Left hindlimb (tissue), 1 donor: ENCODE results near the gene DOCK2.
"Not testable (repeated sequence)": the region's sequence is repeated elsewhere in the genome, so short reads cannot be mapped to it uniquely, and the experiment has no call there.

Source experiments
- DNase-seq: peaks from one replicate; pipeline ENCODE4 v3.0.0-alpha.2; 2018

The DOCK2 gene

DNA sequence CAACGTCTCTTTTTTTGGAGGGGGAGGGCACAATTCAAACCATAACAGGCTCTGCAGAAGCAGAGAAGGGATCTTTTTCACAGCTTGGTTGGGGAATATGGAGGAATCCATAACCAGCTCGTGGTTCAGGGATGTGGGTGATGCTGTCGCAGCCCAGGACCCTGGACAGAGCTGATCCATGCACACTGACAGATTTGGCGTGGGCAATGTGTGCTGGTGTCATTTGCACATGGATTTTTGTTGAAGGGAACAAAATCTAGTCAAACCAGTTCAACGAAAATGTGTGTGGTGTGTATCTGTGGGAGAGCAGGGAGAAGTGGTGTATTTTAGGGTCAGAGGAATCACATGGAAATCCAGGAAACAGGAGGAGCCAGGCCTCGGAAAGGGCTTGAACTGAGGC, 4.2 kb downstream of the DOCK2 start:
- DNase-seq = no peak

GRCh38 chr5:169646856-169647255, 9.8 kb downstream of the DOCK2 start:
- no peak for DNase-seq

DNA sequence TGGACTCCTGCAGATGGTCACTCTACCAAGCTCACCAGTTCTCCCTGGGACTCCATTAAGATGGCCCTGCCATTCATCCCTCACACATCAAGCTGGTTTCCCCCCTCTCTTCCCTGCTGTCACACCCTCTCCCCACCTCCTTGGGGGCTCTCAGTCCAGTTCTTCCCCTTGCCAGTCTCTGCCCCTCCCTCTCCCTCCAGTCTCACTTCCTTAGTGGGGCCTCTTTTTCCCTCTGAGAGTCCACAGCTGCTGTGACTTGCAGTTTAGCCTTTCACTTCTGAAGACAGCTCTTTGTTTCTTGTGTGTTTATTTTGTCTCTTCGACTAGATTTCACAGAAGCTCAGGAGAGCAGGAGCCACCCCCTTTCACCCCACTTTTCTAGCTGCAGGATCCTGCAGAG, 10.5 kb downstream of the DOCK2 start:
- no peak for DNase-seq

- DNase-seq = no peak
Observed at GRCh38 chr5:169648725-169649310, 11.7 kb downstream of the DOCK2 start.

DNA sequence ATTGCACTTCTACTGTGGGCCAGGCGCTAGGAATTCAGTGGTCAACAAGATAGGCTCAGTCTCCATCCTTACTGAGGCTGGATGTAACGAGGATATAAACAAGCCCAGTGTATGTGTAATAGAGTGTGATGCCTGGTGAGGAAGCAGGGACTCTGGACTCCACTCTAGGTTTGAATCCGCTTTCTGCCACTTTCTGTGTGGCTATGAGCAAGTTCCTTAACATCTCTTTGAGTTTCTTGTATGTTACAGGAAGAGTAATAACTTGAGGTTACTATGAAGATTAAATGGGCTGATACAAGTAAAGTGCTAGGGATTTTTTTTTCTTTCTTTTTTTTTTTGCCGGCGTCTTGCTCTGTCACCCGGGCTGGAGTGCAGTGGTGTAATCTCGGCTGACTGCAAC, 12.4 kb downstream of the DOCK2 start:
- DNase-seq = no peak

GRCh38 chr5:169650701-169651331, 13.7 kb downstream of the DOCK2 start:
- DNase-seq = no peak

DNA sequence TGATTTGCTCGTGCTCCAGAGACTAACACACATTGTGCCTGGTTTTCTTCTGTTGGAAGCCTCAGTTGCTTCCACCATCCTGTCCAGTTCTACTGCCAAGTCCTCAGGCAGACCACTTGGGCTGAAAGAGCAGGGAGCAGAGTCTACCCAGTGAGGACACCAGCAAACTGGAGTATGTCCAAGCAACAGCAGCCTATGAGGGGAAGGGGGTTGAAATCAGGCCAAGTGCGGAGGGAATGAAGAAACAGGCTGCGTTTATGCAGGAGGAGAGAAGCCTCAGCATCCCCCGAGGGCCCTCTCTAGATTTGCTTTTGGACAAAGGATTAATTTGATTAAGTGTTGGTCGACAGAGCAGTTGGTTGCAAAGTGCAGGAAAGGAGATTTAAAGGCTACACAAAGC, 14.5 kb downstream of the DOCK2 start:
- DNase-seq = no peak

DNA sequence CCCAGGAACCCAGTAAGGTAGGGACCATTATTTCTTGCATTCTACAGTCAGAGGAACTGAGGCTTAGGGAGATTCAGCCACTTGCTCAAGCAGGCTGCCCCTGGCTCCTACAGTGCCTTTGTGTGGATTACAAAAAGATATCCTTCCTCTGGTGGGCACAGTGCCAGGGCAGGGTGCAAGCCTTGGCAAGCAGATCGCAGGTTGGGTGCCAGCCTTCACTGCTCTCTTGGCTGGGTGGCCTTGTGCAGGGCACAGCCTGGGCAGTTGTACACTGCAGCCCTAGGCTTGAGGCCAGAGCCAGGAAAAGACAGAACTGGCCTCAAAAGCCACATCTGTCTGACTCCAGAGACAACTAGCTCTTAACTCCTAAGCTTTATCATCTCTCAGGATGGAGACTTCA, 15.0 kb downstream of the DOCK2 start:
- DNase-seq = no peak

- DNase-seq = no peak
Observed at GRCh38 chr5:169653091-169653490, 16.0 kb downstream of the DOCK2 start.

- DNase-seq = no peak
Observed at GRCh38 chr5:169655353-169655752, 18.3 kb downstream of the DOCK2 start.

- no peak for DNase-seq
Observed at GRCh38 chr5:169656125-169656901, 19.2 kb downstream of the DOCK2 start.

GRCh38 chr5:169657127-169657526, 20.1 kb downstream of the DOCK2 start:
- no peak for DNase-seq

DNA sequence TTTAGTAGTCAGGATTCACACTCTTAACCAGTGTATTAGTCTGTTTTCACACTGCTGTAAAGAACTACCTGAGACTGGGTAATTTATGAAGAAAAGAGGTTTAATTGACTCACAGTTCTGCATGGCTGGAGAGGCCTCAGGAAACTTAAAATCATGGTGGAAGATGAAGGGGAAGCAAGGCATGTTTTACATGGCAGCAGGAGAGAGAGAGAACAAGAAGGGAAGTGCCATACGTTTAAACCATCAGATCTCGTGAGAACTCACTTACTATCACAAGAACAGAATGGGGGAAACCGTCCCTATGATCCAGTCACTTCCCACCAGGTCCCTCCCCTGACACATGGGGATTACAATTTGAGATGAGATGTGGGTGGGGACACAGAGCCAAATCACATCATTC, 25.4 kb downstream of the DOCK2 start:
- not testable (repeated sequence) for DNase-seq

- no peak for DNase-seq
Observed at GRCh38 chr5:169663537-169663936, 26.5 kb downstream of the DOCK2 start.

- no peak for DNase-seq
Observed at GRCh38 chr5:169666365-169666764, 29.3 kb downstream of the DOCK2 start.

GRCh38 chr5:169667896-169668674, 31.0 kb downstream of the DOCK2 start:
- no peak for DNase-seq

GRCh38 chr5:169668732-169669131, 31.7 kb downstream of the DOCK2 start:
- no peak for DNase-seq

- no peak for DNase-seq
Observed at GRCh38 chr5:169670769-169671525, 33.9 kb downstream of the DOCK2 start.

DNA sequence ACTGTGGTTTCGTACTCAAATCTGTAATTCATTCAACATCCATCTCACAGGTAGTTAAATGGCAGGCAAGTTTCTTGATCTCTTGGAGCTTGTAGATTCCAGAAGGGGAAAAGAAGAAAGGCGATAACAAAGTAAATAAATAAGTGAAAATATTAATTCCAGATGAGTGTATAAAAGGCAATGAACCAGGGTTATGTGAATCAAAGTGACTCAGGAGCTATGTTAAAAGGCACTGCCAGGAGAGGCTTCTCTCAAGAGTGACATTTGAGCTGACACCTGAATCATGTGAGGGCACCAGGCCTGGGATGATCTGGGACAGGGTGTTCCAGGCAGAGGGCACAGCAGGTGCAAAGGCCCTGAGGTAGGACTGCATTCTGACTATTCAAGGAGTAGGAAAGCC, 45.0 kb downstream of the DOCK2 start:
- no peak for DNase-seq

DNA sequence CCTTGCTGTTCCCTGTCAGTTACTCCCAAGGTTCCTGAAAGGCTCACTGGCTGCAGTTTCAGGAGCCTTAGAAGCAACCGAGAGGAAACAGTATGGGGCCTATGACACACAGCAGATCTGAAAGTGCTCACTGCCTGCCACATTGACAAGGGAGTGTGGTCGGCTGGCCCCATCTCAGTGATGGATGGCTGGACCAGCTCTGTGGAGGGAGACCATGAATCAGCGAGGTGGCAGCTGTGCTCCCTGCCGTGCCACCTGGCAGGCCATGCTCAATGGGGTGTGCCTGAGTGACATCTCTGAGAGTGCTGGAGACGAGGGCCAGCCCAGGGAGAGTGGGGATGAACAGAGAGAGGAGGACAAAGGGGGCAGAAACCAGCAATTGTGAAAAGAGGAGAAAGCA, 49.1 kb downstream of the DOCK2 start:
- DNase-seq = no peak

- DNase-seq = no peak
Observed at GRCh38 chr5:169688106-169688505, 51.0 kb downstream of the DOCK2 start.

- no peak for DNase-seq
Observed at GRCh38 chr5:169691471-169691870, 54.4 kb downstream of the DOCK2 start.
